Neutrophil (primary cell): ENCODE data around the gene ATR.

Source experiments
- H3K27ac ChIP-seq: fragments of 200-600 bp; sonication (generic); 2 replicates; pipeline ENCODE4 v1.5.1; 2016; ENCODE audit warnings: mild to moderate bottlenecking, moderate library complexity
- H3K27me3 ChIP-seq: fragments of 200-600 bp; sonication (generic); 2 replicates; pipeline ENCODE4 v1.6.0; 2016; ENCODE audit warnings: mild to moderate bottlenecking
- H3K36me3 ChIP-seq: fragments of 200-600 bp; sonication (generic); 2 replicates; pipeline ENCODE4 v1.5.1; 2017
- H3K4me1 ChIP-seq, 2 experiments: fragments of 200-600 bp in 1 of 2; sonication (generic) in 1 of 2; 1 replicate in 1 of 2; 2 replicates in 1 of 2; pipeline versions ENCODE4 v1.5.1 to v1.6.1; 2013 to 2016; ENCODE audit warnings: low read depth in 1 of 2, low read length in 1 of 2, mild to moderate bottlenecking in 1 of 2, moderate library complexity in 1 of 2; ENCODE audit not compliant: control insufficient read depth in 1 of 2, insufficient read depth in 1 of 2
- H3K4me3 ChIP-seq, 2 experiments: fragments of 200-600 bp in 1 of 2; sonication (generic) in 1 of 2; 1 replicate in 1 of 2; 2 replicates in 1 of 2; pipeline ENCODE4 v1.5.1; 2013 to 2016; ENCODE audit warnings: low read depth in 1 of 2, low read length in 1 of 2, mild to moderate bottlenecking in 1 of 2, moderate library complexity in 1 of 2
- H3K9me3 ChIP-seq: fragments of 200-600 bp; sonication (generic); 2 replicates; pipeline ENCODE4 v1.5.1; 2016
- TF ChIP-seq, protein P1 (sequence below): fragments of 200-600 bp; sonication (generic); IDR thresholded peaks from 2 replicates; pipeline ENCODE4 v1.5.1; 2016; ENCODE audit warnings: antibody characterized with exemption

Gene ATR

DNA sequence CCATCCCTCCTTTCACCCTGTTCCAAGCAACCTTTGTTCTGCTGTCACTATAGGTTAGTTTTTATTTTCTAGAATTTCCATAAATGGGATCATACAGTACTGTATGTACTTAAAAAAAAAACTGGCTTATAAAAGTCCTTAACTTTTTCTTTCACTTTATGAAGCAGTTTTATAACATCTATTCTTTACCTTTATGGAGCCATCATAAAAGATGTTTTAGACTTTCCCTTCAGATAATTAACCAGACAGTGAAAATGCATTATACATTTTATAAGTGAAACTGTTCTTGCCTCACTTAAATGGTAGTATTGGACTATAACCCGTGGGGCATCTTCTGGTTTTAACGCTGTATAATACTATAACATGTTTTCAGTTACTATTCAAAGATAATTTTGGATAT is 43.9 kb upstream of the ATR start:
- Histone ChIP-seq H3K4me1 (no peaks in the 10 kb centered on the region), H3K27me3 (no peaks in the 10 kb centered on the region), H3K4me3 (no peak overlapping the region), H3K27ac (no peak overlapping the region), H3K36me3 (no peaks in the 10 kb centered on the region), H3K9me3 (no peaks in the 10 kb centered on the region)
- TF ChIP-seq, protein P1, sequence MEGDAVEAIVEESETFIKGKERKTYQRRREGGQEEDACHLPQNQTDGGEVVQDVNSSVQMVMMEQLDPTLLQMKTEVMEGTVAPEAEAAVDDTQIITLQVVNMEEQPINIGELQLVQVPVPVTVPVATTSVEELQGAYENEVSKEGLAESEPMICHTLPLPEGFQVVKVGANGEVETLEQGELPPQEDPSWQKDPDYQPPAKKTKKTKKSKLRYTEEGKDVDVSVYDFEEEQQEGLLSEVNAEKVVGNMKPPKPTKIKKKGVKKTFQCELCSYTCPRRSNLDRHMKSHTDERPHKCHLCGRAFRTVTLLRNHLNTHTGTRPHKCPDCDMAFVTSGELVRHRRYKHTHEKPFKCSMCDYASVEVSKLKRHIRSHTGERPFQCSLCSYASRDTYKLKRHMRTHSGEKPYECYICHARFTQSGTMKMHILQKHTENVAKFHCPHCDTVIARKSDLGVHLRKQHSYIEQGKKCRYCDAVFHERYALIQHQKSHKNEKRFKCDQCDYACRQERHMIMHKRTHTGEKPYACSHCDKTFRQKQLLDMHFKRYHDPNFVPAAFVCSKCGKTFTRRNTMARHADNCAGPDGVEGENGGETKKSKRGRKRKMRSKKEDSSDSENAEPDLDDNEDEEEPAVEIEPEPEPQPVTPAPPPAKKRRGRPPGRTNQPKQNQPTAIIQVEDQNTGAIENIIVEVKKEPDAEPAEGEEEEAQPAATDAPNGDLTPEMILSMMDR = no peak

DNA sequence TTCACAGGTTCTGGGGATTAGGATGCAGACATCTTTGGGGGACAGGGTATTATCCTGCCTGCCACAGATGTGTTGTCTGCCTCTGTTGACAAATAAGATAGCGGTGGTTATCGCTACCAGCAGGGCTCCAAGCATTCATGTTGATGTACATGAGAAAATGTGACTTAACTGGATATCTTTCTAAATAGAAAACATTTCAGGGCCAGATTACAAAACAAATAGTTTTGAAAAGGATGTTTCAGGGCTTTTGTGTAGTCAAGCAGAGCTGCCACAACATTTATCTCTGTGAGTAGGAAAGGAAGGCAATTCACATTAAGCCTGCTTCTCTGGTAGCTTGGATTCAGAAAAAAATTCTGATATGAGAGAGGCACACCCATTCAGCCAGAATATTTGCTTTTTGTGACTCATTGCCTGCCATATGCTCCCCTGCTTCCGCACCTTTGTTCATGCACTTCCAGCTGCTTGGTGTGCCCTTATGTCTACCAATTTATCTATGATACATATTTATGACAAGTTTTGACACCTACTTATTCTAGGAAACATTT is 40.5 kb upstream of the ATR start:
- TF ChIP-seq, protein P1 = no peak
- Histone ChIP-seq H3K27me3 (no peaks in the 10 kb centered on the region), H3K4me1 (no peaks in the 10 kb centered on the region), H3K27ac (no peak overlapping the region), H3K4me3 (no peak overlapping the region), H3K36me3 (no peaks in the 10 kb centered on the region), H3K9me3 (no peaks in the 10 kb centered on the region)

GRCh38 chr3:142615171-142615570 is 36.6 kb upstream of the ATR start:
- H3K27ac ChIP-seq = no peak overlapping the region
- no peaks in the 10 kb centered on the region for H3K27me3 ChIP-seq
- TF ChIP-seq, protein P1 = no peak
- H3K36me3 ChIP-seq = no peaks in the 10 kb centered on the region
- H3K4me3 ChIP-seq = no peak overlapping the region
- H3K4me1 ChIP-seq = no peaks in the 10 kb centered on the region
- no peaks in the 10 kb centered on the region for H3K9me3 ChIP-seq

GRCh38 chr3:142614059-142614626 is 35.6 kb upstream of the ATR start:
- Histone ChIP-seq H3K4me3 (no peak overlapping the region), H3K27me3 (no peaks in the 10 kb centered on the region), H3K27ac (no peak overlapping the region), H3K4me1 (no peaks in the 10 kb centered on the region), H3K36me3 (no peaks in the 10 kb centered on the region), H3K9me3 (no peaks in the 10 kb centered on the region)
- TF ChIP-seq, protein P1 = no peak

DNA sequence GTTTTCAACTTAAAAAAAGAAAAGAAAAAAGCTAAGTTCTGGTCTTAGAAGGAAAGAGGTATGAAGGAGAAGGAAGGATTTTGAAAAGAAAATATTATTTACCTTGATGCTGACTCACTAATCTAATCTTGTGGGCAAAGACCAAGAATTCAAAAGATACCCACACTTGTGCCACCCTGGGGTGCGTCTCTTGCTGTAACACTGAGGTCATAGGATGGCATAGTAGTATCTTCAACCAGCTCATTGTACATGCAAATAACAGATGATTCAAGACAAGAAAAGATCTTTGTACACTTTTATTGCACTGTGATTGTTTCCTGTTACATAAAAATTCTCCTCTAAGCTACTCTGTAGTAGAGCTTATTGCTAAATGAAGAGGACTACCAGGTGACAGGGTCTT is 35.0 kb upstream of the ATR start:
- TF ChIP-seq, protein P1 = no peak
- Histone ChIP-seq H3K4me1 (no peaks in the 10 kb centered on the region), H3K9me3 (no peaks in the 10 kb centered on the region), H3K27me3 (no peaks in the 10 kb centered on the region), H3K27ac (no peak overlapping the region), H3K4me3 (no peak overlapping the region), H3K36me3 (no peaks in the 10 kb centered on the region)
